T-helper 2 cell treated with Interferon-gamma antibody and Interleukin-4, amounts not matched to agents 100 ng/mL and 5 ng/mL, for 36 hours (primary cell): ENCODE data around the gene ZNF821. TPM values are rescaled to one million over a fixed set of nuclear protein-coding genes. Genes with fewer than 3 reads are reported as not detected.
"Not testable (repeated sequence)": the region's sequence is repeated elsewhere in the genome, so short reads cannot be mapped to it uniquely, and the experiment has no call there.

Source experiments
- intact Hi-C: fragments of 100-400 bp; cut with micrococcal nuclease; formaldehyde crosslinking; loops from one replicate; pipeline ENCODE4 v1.15.1; 2023
- total RNA-seq: library from RNA; stranded (reverse); gene quantifications from 2 replicates; pipeline ENCODE4 v1.2.3, GENCODE V29; 2022

ZNF821 gene
- total RNA-seq: 4.5 and 5.3 TPM in 2 replicates

- intact Hi-C loops: loop anchor here (1.0 to 5.0 kb wide), 5 partner anchors 11 to 317 kb away; partner anchors contain the start of genes DHX38, IST1, PHLPP2 and TXNL4B
Observed at GRCh38 chr16:71883849-71884638, at the start of gene ZNF821. ZNF821 (minus strand) TSS chr16:71884182; CDS start chr16:71879946, 4,236 bp downstream.

DNA sequence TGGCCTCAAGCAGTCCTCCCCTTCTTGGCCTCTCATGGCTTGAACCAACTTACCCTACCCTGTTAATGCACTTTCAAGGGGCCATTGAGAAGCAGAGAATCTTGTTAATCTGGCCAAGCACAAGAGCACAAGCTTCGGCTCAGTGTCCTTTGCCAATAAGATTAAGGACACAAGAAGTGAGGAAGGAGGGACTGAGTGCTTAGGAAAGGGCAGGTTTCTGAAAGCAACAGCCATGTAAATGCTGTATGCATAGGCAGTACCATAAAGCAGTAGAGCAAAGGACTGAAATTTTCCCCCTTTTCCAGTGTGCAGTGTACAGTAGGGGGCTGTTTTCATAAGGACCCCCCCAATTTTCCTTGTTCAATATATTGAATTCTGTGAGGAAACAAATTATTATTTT is 49.0 kb upstream of the ZNF821 start:
- intact Hi-C loops: no loop called here

DNA sequence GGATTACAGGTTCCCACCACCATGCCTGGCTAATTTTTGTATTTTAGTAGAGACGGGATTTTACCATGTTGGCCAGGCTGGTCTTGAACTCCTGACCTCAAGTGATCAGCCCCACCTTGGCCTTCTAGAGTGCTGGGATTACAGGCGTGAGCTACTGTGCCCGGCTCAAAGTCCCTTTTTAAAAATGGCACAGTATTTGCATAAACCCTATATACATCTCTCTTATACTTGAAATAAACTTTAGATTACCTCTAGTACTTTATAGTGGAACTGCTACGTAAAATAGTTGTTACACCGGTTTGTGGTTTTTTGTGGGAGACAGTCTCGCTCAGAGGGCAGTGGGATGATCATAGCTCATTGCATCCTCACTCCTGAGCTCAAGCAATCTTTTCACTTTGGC is 47.6 kb upstream of the ZNF821 start:
- intact Hi-C loops: no loop called here

GRCh38 chr16:71931001-71931400 is 47.0 kb upstream of the ZNF821 start:
- intact Hi-C loops: no loop called here

DNA sequence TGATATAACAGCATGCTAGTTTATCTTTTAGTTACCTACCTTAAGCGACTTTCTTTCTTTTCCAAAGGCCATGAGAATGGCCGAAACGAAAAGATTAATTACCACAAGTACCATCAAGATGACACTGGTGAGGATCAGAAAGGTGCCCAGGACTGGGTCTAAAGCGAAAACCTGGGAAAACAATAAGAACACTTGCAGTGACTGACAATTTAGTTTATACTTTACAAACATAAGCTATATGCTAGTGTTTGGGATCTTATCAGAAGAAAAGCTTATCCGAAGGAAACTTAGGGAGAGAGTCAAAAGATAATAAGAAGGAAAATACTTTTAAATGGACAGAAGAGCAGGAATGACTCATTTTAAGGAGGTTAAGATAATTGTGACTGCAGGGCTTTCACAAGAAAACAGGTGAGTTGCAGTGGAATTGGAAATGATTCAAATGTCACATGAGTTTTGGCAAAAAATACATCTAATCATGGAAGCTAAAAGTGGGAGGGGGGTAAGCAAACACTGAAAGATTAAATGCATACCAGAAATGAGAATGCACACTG is 46.1 kb upstream of the ZNF821 start:
- intact Hi-C loops: no loop called here

GRCh38 chr16:71929048-71929447 is 45.1 kb upstream of the ZNF821 start:
- intact Hi-C loops: no loop called here

- intact Hi-C loops: no loop called here
Observed at GRCh38 chr16:71927787-71928186, 43.8 kb upstream of the ZNF821 start.

DNA sequence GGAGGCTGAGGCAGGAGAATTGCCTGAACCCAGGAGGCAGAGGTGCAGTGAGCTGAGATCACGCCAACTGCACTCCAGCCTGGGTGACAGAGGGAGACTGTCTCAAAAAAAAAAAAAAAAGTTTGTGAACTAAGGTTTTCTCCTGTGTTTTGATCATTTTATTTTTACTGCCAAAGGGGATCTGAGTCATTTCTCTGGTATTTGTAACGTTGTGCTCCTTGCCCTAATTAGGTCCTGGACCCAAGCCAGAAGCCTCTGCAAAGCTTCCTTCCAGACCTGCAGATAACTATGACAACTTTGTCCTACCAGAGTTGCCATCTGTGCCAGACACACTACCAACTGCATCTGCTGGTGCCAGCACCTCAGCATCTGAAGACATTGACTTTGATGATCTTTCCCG is 43.4 kb upstream of the ZNF821 start:
- intact Hi-C loops: no loop called here

- intact Hi-C loops: no loop called here
Observed at GRCh38 chr16:71924710-71925109, 40.7 kb upstream of the ZNF821 start.

GRCh38 chr16:71923941-71924690 is 40.1 kb upstream of the ZNF821 start:
- intact Hi-C loops: no loop called here

GRCh38 chr16:71920658-71921057 is 36.7 kb upstream of the ZNF821 start:
- intact Hi-C loops: no loop called here

DNA sequence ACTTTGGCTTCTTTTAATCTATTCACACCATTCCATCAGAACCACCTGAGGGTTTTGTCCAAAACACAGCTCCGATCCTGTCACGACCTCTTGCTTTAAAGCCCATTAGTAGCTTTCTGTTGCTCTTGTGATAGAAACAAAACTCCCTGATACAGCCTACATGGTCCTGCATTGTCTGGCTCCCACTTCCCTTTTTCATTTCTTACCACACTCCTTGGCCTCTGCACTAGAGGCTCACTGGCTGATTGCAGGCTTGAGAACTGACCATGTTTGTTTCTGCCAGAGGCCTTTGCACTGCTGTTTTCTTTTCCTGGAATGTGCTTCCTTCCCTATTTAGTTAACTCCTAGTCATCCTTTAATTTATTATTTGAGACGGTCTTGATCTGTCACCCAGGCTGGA is 35.1 kb upstream of the ZNF821 start:
- intact Hi-C loops: no loop called here

DNA sequence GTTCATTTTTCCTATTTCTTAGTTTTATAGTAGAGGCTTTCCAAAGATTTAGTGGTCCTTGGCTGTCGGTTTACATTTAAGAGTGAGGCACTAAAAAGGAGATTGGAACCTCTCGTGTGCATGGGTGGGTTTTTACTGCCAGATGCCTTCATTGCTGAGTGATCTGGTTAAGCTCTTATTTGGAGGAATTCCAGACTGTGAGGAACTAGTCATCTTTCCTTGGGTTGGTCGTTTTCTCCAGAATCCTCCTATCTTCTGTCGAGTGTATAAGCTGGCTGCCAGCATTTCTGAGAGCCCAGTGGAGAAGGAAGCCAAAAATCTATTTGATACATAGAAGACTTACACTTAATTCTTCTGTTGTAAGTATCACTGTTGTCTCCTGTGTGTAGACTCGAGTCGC is 33.9 kb upstream of the ZNF821 start:
- intact Hi-C loops: no loop called here

DNA sequence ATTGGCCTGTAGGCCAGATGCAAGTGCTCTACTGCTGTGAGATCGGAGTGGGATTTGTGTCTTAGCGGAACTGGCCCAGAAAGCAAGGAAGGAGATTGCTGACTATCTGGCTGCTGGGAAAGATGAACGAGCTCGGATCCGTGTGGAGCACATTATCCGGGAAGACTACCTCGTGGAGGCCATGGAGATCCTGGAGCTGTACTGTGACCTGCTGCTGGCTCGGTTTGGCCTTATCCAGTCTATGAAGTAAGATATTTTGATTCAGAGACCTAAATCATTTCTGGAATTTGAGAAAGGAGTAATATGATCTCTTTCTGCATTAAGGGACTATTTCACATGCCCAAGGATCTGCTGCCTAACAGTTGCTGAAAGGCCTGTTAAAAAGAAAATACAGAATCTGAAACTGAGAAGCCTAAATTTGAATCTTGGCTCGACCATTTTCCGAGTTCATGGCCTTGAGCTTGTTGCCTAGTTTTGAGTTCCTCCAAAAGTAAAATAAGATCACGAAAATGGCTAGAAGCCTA is 32.5 kb upstream of the ZNF821 start:
- intact Hi-C loops: no loop called here

GRCh38 chr16:71915350-71915749 is 31.4 kb upstream of the ZNF821 start:
- intact Hi-C loops: no loop called here

DNA sequence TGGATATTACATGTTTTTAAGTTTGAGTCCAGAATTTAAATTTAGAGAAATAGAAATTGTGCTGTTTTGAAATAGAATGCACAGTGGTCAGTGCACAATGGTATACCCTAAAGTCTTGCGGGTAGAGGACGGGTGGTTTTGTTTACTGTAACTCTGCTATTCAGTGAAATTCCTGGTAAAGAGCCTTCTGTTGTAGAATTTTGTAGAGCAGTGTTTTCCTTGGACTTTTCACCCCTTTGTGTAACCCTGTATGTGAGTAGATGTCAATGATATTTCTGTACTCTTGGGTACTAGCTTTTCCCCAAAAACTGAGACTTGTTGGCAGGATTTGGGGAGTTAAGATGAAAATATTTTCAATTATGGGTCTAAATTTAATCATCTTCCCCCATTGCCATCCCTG is 30.8 kb upstream of the ZNF821 start:
- intact Hi-C loops: no loop called here

- intact Hi-C loops: no loop called here
Observed at GRCh38 chr16:71912534-71913275, 28.7 kb upstream of the ZNF821 start.

- intact Hi-C loops: no loop called here
Observed at GRCh38 chr16:71911121-71911520, 27.1 kb upstream of the ZNF821 start.

DNA sequence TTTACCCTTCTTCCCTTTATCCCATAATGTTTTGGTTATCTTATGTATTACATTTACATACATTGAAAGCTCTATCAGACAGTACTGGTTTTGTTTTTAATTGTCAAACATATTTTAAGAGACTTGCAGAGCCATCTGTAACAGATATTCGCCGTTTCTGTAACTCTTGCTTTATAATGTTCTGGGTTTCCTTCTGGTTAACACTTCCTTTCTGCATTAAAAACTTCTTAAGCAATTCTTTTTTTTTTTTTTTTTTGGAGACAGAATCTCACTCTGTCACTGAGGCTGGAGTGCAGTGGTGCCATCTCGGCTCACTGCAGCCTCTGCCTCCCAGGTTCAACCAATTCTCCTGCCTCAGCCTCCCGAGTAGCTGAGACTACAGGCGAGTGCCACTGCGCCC is 21.8 kb upstream of the ZNF821 start:
- intact Hi-C loops: not testable (repeated sequence)

- intact Hi-C loops: no loop called here
Observed at GRCh38 chr16:71904239-71904638, 20.3 kb upstream of the ZNF821 start.

- intact Hi-C loops: no loop called here
Observed at GRCh38 chr16:71903608-71904007, 19.6 kb upstream of the ZNF821 start.
